Measurements from ENCODE around the gene SPOCK3. TPM values are rescaled to one million over a fixed set of nuclear protein-coding genes. Genes with fewer than 3 reads are reported as not detected.

The SPOCK3 gene
- total RNA-seq, 1 donor: not detected

GRCh38 chr4:166700592-166700991, 533.7 kb downstream of the SPOCK3 start:
- H3K79me2 ChIP-seq (ENCODE audit: insufficient read depth, low read length): no peaks in the 10 kb centered on the region
- H3K27me3 ChIP-seq (ENCODE audit: insufficient read depth, low read length): no peaks in the 10 kb centered on the region
- no peak overlapping the region for H3K27ac ChIP-seq (ENCODE audit: low read depth, low read length)
- no peaks in the 10 kb centered on the region for H3K9me3 ChIP-seq (ENCODE audit: low read depth, low read length)
- H3K4me1 ChIP-seq (ENCODE audit: insufficient read depth, low read length): no peaks in the 10 kb centered on the region
- DNase-seq (ENCODE audit: insufficient read length, low spot score, missing footprints): no peak
- H4K20me1 ChIP-seq (ENCODE audit: insufficient read depth, low read length): no peaks in the 10 kb centered on the region
- H3K4me3 ChIP-seq (ENCODE audit: insufficient read depth, low read length): no peak overlapping the region
- H2AFZ ChIP-seq (ENCODE audit: low read length): no peak overlapping the region
- no peak for TF ChIP-seq CTCF (IDR thresholded peaks at IDR 0.05; ENCODE audit: extremely low read depth, low read depth, low read length)
- no peaks in the 10 kb centered on the region for H3K36me3 ChIP-seq (ENCODE audit: insufficient read depth, low read length)
- no peak overlapping the region for H3K4me2 ChIP-seq (ENCODE audit: insufficient read depth, low read length)

- Histone ChIP-seq H3K27me3 (ENCODE audit: insufficient read depth, low read length) (no peaks in the 10 kb centered on the region), H3K36me3 (ENCODE audit: insufficient read depth, low read length) (no peaks in the 10 kb centered on the region), H3K4me2 (ENCODE audit: insufficient read depth, low read length) (no peak overlapping the region), H3K79me2 (ENCODE audit: insufficient read depth, low read length) (no peaks in the 10 kb centered on the region), H3K4me1 (ENCODE audit: insufficient read depth, low read length) (no peaks in the 10 kb centered on the region), H4K20me1 (ENCODE audit: insufficient read depth, low read length) (no peaks in the 10 kb centered on the region), H3K27ac (ENCODE audit: low read depth, low read length) (no peak overlapping the region), H3K4me3 (ENCODE audit: insufficient read depth, low read length) (no peak overlapping the region), H2AFZ (ENCODE audit: low read length) (no peak overlapping the region), H3K9me3 (ENCODE audit: low read depth, low read length) (no peaks in the 10 kb centered on the region)
- no peak for TF ChIP-seq CTCF (IDR thresholded peaks at IDR 0.05; ENCODE audit: extremely low read depth, low read depth, low read length)
- no peak for DNase-seq (ENCODE audit: insufficient read length, low spot score, missing footprints)
Measured at GRCh38 chr4:166688835-166689234, 545.5 kb downstream of the SPOCK3 start.

- Histone ChIP-seq H3K4me2 (ENCODE audit: insufficient read depth, low read length) (no peak overlapping the region), H3K79me2 (ENCODE audit: insufficient read depth, low read length) (no peaks in the 10 kb centered on the region), H3K27me3 (ENCODE audit: insufficient read depth, low read length) (no peaks in the 10 kb centered on the region), H3K9me3 (ENCODE audit: low read depth, low read length) (no peaks in the 10 kb centered on the region), H3K4me3 (ENCODE audit: insufficient read depth, low read length) (no peak overlapping the region), H3K4me1 (ENCODE audit: insufficient read depth, low read length) (no peaks in the 10 kb centered on the region), H3K36me3 (ENCODE audit: insufficient read depth, low read length) (no peaks in the 10 kb centered on the region), H4K20me1 (ENCODE audit: insufficient read depth, low read length) (no peaks in the 10 kb centered on the region), H2AFZ (ENCODE audit: low read length) (no peak overlapping the region), H3K27ac (ENCODE audit: low read depth, low read length) (no peak overlapping the region)
- no peak for TF ChIP-seq CTCF (IDR thresholded peaks at IDR 0.05; ENCODE audit: extremely low read depth, low read depth, low read length)
- DNase-seq (ENCODE audit: insufficient read length, low spot score, missing footprints): no peak
Measured at GRCh38 chr4:166687828-166688227, 546.5 kb downstream of the SPOCK3 start.

Small RNA genes lying within 50 kb of the gene (small RNA-seq; reads per million reads assigned to genes)
- not detected for gene RNA5SP171
